ENCODE data around the gene NTN1. TPM values are rescaled to one million over a fixed set of nuclear protein-coding genes. Genes with fewer than 3 reads are reported as not detected.

The NTN1 gene
- total RNA-seq, 1 experiment from 2014 or later = 4.2 TPM

DNA sequence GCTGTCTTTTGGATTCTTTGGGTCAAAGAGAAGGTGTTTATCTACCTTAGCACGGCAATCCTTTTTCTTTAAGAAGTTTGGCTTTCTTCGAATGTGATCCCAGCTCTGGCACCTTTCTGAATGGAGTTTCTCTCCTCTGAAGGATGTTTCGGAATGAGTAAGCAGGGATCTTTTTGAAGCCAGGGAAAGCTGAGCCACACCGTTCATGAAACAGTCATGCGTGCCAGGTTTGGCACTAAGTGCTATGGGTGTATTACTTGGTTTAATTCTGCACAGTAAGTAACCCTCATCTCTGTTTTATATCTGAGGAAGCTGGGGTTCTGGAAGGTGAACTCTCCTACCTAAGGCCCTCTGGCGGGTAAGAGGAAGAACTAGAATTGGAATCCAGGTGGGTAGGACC, 234.5 kb downstream of the NTN1 start (continued):
- TF ChIP-seq ZBTB33 (IDR thresholded peaks at IDR 0.05; ENCODE audit: extremely low read depth, insufficient replicate concordance, low read length) (no peak), ZNF274 (IDR thresholded peaks at IDR 0.05; ENCODE audit: low read depth, low read length) (no peak), POLR2A (IDR thresholded peaks at IDR 0.05; ENCODE audit: borderline replicate concordance, extremely low read depth, insufficient read depth, insufficient read length) (no peak), YY1 (IDR thresholded peaks at IDR 0.05; ENCODE audit: extremely low read depth, insufficient replicate concordance, low read depth, low read length) (no peak), EZH2 (IDR thresholded peaks at IDR 0.05) (no peak)

GRCh38 chr17:9256361-9256750, 235.0 kb downstream of the NTN1 start:
- Histone ChIP-seq H4K20me1 (ENCODE audit: insufficient read depth) (no peaks in the 10 kb centered on the region), H3K9me3 (ENCODE audit: control insufficient read depth in 1 of 2, insufficient read depth in 1 of 2, low read depth in 1 of 2, low read length in 2 of 2) (no peaks in the 10 kb centered on the region), H3K36me3 (ENCODE audit: control insufficient read depth in 1 of 2, insufficient read depth in 2 of 2, low read length in 2 of 2) (no peaks in the 10 kb centered on the region), H3K27me3 (ENCODE audit: insufficient read depth, low read length) (no peaks in the 10 kb centered on the region), H3K4me2 (ENCODE audit: low read length) (no peak overlapping the region), H3K4me1 (ENCODE audit: control insufficient read depth in 1 of 2, insufficient read depth in 2 of 2, low read length in 2 of 2) (no peaks in the 10 kb centered on the region), H3K9ac (ENCODE audit: low read length) (no peak overlapping the region), H3K4me3 (replicated peaks in 1 of 2; ENCODE audit: low read depth in 1 of 2, low read length in 2 of 2) (no peak overlapping the region), H3K79me2 (ENCODE audit: insufficient read depth, low read length) (no peaks in the 10 kb centered on the region), H3K27ac (ENCODE audit: low read depth, low read length) (no peak overlapping the region), H2AFZ (ENCODE audit: low read depth, low read length, poor library complexity, severe bottlenecking) (no peak overlapping the region), H3K9me2 (ENCODE audit: insufficient read depth) (no peaks in the 10 kb centered on the region)
- ChIA-PET CTCF (no interaction called here), POLR2A (no interaction called here), RAD21 (ENCODE audit: low non-redundant PET in 1 of 2, low total read pairs in 2 of 2, uncharacterized antibody in 2 of 2, unreplicated experiment in 2 of 2) (no interaction called here)
- intact Hi-C loops (cut with micrococcal nuclease) = no loop called here
- TF ChIP-seq CBX3 (IDR thresholded peaks at IDR 0.05; ENCODE audit: low read depth) (no peak), EZH2phosphoT487 (IDR thresholded peaks at IDR 0.05; ENCODE audit: borderline replicate concordance) (no peak), RAD21 (IDR thresholded peaks at IDR 0.05; ENCODE audit: low read depth) (no peak), CEBPB (IDR thresholded peaks at IDR 0.05; ENCODE audit: low read depth) (no peak), FOSL1 (IDR thresholded peaks at IDR 0.05; ENCODE audit: low read depth) (no peak), SRF (IDR thresholded peaks at IDR 0.05; ENCODE audit: low read depth) (no peak), POLR2A (IDR thresholded peaks at IDR 0.05; ENCODE audit: borderline replicate concordance, extremely low read depth, insufficient read depth, insufficient read length) (no peak), ATF3 (IDR thresholded peaks at IDR 0.05) (no peak)
- TF ChIP-seq, protein P1, sequence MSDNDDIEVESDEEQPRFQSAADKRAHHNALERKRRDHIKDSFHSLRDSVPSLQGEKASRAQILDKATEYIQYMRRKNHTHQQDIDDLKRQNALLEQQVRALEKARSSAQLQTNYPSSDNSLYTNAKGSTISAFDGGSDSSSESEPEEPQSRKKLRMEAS (IDR thresholded peaks at IDR 0.05) = no peak
- ATAC-seq (no peak), DNase-seq (ENCODE audit: low read depth, low spot score) (no peak)
- BruUV-seq (replicated peaks) = no TSS peak

Data from HCT116 (cell line).